Activated B cell treated with CpG ODN at 0.5 μM for 24 hours (primary cell): ENCODE results near the gene PCCB. TPM values are rescaled to one million over a fixed set of nuclear protein-coding genes. Genes with fewer than 3 reads are reported as not detected.
"Not testable (repeated sequence)": the region's sequence is repeated elsewhere in the genome, so short reads cannot be mapped to it uniquely, and the experiment has no call there.

ENCODE experiments used
- ATAC-seq: fragments of 200-7000 bp; cut with Tn5 transposase; one replicate; pipeline ENCODE4 v1.10.0; 2021; ENCODE audit warnings: low read depth, mild to moderate bottlenecking, moderate library complexity
- CTCF ChIA-PET: fragments of 350-600 bp; sonication (Branson Sonifier 250); formaldehyde crosslinking; loops from one replicate; lab custom pipeline; 2021; ENCODE audit warnings: antibody characterized with exemption; lab: Charles Lee
- POLR2A ChIA-PET: fragments of 350-600 bp; sonication (Branson Sonifier 250); formaldehyde crosslinking; loops from one replicate; lab custom pipeline; 2021; ENCODE audit warnings: antibody characterized with exemption; lab: Charles Lee
- DNase-seq: peaks from one replicate; pipeline ENCODE4 v3.0.0; 2022
- H3K27ac Mint-ChIP-seq: one replicate; pipeline ENCODE4 v1.8.0; 2020; ENCODE audit warnings: mixed read lengths
- H3K27me3 Mint-ChIP-seq: one replicate; pipeline ENCODE4 v1.8.0; 2021; ENCODE audit warnings: mixed read lengths
- H3K36me3 Mint-ChIP-seq: one replicate; pipeline ENCODE4 v1.8.0; 2021; ENCODE audit warnings: low read depth, mixed read lengths
- H3K4me1 Mint-ChIP-seq: one replicate; pipeline ENCODE4 v1.8.0; 2021; ENCODE audit warnings: mixed read lengths
- H3K4me3 Mint-ChIP-seq: one replicate; pipeline ENCODE4 v1.8.0; 2020; ENCODE audit warnings: mild to moderate bottlenecking, mixed read lengths
- H3K9me3 Mint-ChIP-seq: one replicate; pipeline ENCODE4 v1.8.0; 2020; ENCODE audit warnings: mixed read lengths
- CTCF ChIP-seq: fragments of 200-600 bp; IDR thresholded peaks from one replicate; pipeline ENCODE4 v1.8.0; 2022; ENCODE audit warnings: antibody characterized with exemption, mild to moderate bottlenecking
- intact Hi-C: fragments of 100-400 bp; cut with micrococcal nuclease; formaldehyde crosslinking; loops from one replicate; pipeline ENCODE4 v1.15.1; 2024
- total RNA-seq: library from RNA; stranded (reverse); gene quantifications from 2 replicates; pipeline ENCODE4 v1.2.3, GENCODE V29; 2022

Gene PCCB
- total RNA-seq, 1 donor from 2014 or later, result 31.2 TPM

DNA sequence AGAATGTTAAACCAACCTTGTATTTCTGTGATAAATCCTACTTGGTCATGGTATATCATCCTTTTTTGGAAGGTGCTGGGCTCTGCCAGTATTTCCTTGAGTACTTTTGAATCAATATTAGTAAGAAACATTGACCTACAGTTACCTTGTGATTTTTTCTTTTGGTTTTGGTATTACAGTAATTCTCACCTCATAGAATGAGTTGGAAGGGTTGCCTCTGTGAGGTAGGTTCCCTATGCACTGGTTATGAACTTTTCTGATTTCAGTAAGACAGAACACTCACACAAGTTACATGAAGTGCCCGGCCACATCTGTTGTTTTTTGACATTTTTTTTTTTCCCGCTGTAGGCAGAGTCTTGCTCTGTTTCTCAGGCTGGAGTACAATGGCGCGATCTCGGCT is 20.0 kb downstream of the PCCB start:
- ATAC-seq (no peak), DNase-seq (no peak)
- no peak for TF ChIP-seq CTCF
- CTCF ChIA-PET, result no interaction called here
- H3K27ac Mint-ChIP-seq, result no peak overlapping the region
- no peak overlapping the region for H3K4me3 Mint-ChIP-seq
- intact Hi-C loops, result no loop called here
- no peaks in the 10 kb centered on the region for H3K27me3 Mint-ChIP-seq
- no peaks in the 10 kb centered on the region for H3K9me3 Mint-ChIP-seq
- POLR2A ChIA-PET, result no interaction called here
- peaks cover 53% of the 10 kb centered on the region for H3K36me3 Mint-ChIP-seq
- H3K4me1 Mint-ChIP-seq, result peaks cover 12% of the 10 kb centered on the region

- H3K27me3 Mint-ChIP-seq, CTCF ChIA-PET, H3K9me3 Mint-ChIP-seq, POLR2A ChIA-PET, ATAC-seq, DNase-seq, intact Hi-C loops, H3K27ac Mint-ChIP-seq, H3K4me3 Mint-ChIP-seq: not testable (repeated sequence)
- Mint-ChIP-seq H3K4me1 (peaks cover 12% of the 10 kb centered on the region), H3K36me3 (peaks cover 47% of the 10 kb centered on the region)
Observed at GRCh38 chr3:136271626-136272025, 21.5 kb downstream of the PCCB start.

DNA sequence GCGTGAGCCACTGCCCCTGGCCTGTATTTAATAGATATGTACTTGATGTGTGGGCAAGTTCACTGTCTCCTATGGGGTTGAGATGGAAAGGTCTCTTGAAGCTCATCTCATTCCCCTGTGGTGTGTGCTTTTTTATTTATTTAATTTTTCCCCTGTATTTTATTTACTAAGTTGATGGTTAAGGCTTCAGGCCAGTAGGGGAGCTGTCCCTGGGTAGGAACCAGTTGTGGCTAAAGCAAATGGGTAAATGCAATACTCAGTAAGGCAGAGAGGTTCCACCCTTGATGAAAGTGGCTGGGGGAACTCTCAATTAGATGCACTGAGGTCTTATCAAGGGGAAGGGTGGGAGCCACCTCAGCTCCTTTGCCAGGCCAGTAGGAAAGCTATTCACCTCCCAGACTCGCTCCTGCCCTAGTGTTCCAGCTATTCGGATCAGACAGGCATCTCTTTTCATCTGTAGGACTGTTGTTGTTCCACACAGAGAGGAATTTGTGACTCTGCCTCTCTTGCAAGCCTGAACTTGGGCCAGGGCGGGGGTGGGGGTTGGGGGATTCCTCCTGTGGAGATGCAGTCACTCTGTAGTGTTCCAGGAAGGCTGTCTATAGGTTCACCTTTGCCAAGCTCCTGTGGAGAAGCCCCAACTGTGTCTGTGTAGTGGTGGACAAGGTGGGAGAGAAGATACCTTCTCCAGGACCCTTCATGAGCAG is 26.1 kb downstream of the PCCB start:
- ATAC-seq, result no peak
- intact Hi-C loops, result no loop called here
- peaks cover 48% of the 10 kb centered on the region for H3K36me3 Mint-ChIP-seq
- H3K27me3 Mint-ChIP-seq, result no peaks in the 10 kb centered on the region
- peaks cover 11% of the 10 kb centered on the region for H3K9me3 Mint-ChIP-seq
- CTCF ChIA-PET, result no interaction called here
- no peak for DNase-seq
- peaks cover 11% of the 10 kb centered on the region for H3K4me1 Mint-ChIP-seq
- no peak overlapping the region for H3K4me3 Mint-ChIP-seq
- POLR2A ChIA-PET, result no interaction called here
- H3K27ac Mint-ChIP-seq, result no peak overlapping the region
- no peak for TF ChIP-seq CTCF

- intact Hi-C loops, result no loop called here
- Mint-ChIP-seq H3K27ac (no peak overlapping the region), H3K4me1 (peaks cover 19% of the 10 kb centered on the region), H3K9me3 (peaks cover 15% of the 10 kb centered on the region), H3K36me3 (peaks cover 50% of the 10 kb centered on the region), H3K4me3 (no peak overlapping the region), H3K27me3 (no peaks in the 10 kb centered on the region)
- CTCF ChIA-PET, result no interaction called here
- no peak for ATAC-seq
- POLR2A ChIA-PET, result no interaction called here
- no peak for TF ChIP-seq CTCF
- no peak for DNase-seq
Observed at GRCh38 chr3:136277115-136277514, 27.0 kb downstream of the PCCB start.

DNA sequence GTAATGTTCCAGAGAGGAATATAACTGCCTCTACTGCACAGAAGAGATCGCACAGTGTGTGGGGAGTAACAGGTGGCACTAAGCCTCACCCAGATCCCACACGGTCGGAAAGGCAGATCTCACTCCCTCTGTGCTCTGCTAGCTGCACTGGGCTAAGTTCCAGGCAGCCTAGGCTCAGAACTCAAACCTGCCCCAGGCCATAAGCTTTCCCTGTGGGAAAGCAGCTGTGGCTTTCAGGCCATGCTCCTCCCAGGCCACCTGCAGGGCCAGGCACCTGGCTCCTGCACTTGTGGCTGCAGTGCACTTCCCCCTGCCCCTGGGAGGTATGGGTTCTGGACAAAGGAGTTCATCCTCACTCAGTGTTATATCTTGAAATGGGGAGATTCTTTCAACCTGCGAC is 27.5 kb downstream of the PCCB start:
- CTCF ChIA-PET, result no interaction called here

More for the DNA sequence above, 27.5 kb downstream of the PCCB start:
- no peak for TF ChIP-seq CTCF
- Mint-ChIP-seq H3K27ac (no peak overlapping the region), H3K9me3 (peaks cover 15% of the 10 kb centered on the region), H3K27me3 (no peaks in the 10 kb centered on the region), H3K4me3 (no peak overlapping the region), H3K36me3 (peaks cover 55% of the 10 kb centered on the region), H3K4me1 (peaks cover 19% of the 10 kb centered on the region)
- POLR2A ChIA-PET, result interaction anchor here (0.6 kb wide), 1 partner anchor 584 kb away, joined by 4 read pairs; no protein-coding TSS in a partner anchor
- intact Hi-C loops, result no loop called here
- DNase-seq (no peak), ATAC-seq (no peak)
